HepG2 (cell line): ENCODE measurements around the gene DSCAM. TPM values are rescaled to one million over a fixed set of nuclear protein-coding genes. Genes with fewer than 3 reads are reported as not detected.

Source experiments
- ATAC-seq: fragments of 200-7000 bp; cut with Tn5 transposase; 3 replicates; pipeline ENCODE4 v1.9.1; 2020; ENCODE audit warnings: mild to moderate bottlenecking, moderate library complexity
- BruUV-seq: library from RNA; stranded (reverse); fragments of 400-500 nt; replicated peaks from 2 replicates; lab custom pipeline; 2021; lab: Mats Ljungman, UMichigan
- CTCF ChIA-PET: fragments of 300-600 bp; formaldehyde crosslinking; extraction: SDS; loops from one replicate; lab custom pipeline; 2021; ENCODE audit warnings: low total read pairs, inconsistent platforms, low intra/inter-chr PET ratio; lab: Yijun Ruan, JAX
- POLR2A ChIA-PET: fragments of 350-600 bp; sonication (Branson Sonifier 250); formaldehyde crosslinking; loops from one replicate; lab custom pipeline; 2020; ENCODE audit warnings: antibody characterized with exemption, inconsistent platforms; lab: Yijun Ruan, JAX
- DNase-seq: peaks from one replicate; pipeline ENCODE4 v3.0.0-alpha.2; 2015; ENCODE audit warnings: low spot score
- FAIRE-seq: peaks from 3 replicates; lab custom pipeline; 2011; peaks lifted over from hg19 to GRCh38; lab: Jason Lieb, UNC
- H2AFZ ChIP-seq: one replicate; pipeline ENCODE4 v1.6.1; 2011; ENCODE audit warnings: low read length, inconsistent platforms
- H3K27ac ChIP-seq: fragments of 300-600 bp; 3 replicates; pipeline ENCODE4 v1.8.0; 2011; ENCODE audit warnings: mixed run types, mild to moderate bottlenecking, mixed read lengths, low read length, inconsistent platforms; ENCODE audit not compliant: insufficient read depth; ENCODE audit errors: extremely low read length
- H3K27me3 ChIP-seq, 2 experiments: fragments of 200-600 bp in 1 of 2; 2 replicates in 1 of 2; 3 replicates in 1 of 2; pipeline versions ENCODE4 v1.6.0 to v1.8.0; 2011; ENCODE audit warnings: low read length in 2 of 2, mild to moderate bottlenecking in 2 of 2, moderate library complexity in 2 of 2, inconsistent platforms in 1 of 2; ENCODE audit not compliant: insufficient read depth in 2 of 2, control insufficient read depth in 1 of 2
- H3K36me3 ChIP-seq, 2 experiments: fragments of 200-600 bp in 1 of 2; replicated peaks in 1 of 2; 2 replicates in 1 of 2; 3 replicates in 1 of 2; pipeline versions ENCODE4 v1.5.1 to v1.8.0; 2011; ENCODE audit warnings: low read length in 2 of 2, inconsistent platforms in 1 of 2; ENCODE audit not compliant: insufficient read depth in 2 of 2, control insufficient read depth in 1 of 2
- H3K4me1 ChIP-seq: 2 replicates; pipeline ENCODE4 v1.5.1; 2012; ENCODE audit warnings: low read length, inconsistent platforms; ENCODE audit not compliant: insufficient read depth
- H3K4me2 ChIP-seq: 2 replicates; pipeline ENCODE4 v1.6.0; 2011; ENCODE audit warnings: low read depth, low read length, inconsistent platforms
- H3K4me3 ChIP-seq, 3 experiments: fragments of 200-600 bp in 1 of 3; sonication (generic), shearing (Covaris generic) in 1 of 3; replicated peaks in 1 of 3; 2 replicates each; pipeline ENCODE4 v1.5.1; 2011 to 2016; ENCODE audit warnings: low read length in 3 of 3, inconsistent platforms in 2 of 3, low read depth in 2 of 3, mild to moderate bottlenecking in 2 of 3, control low read depth in 1 of 3, mixed read lengths in 1 of 3; ENCODE audit not compliant: insufficient read depth in 1 of 3
- H3K79me2 ChIP-seq: one replicate; pipeline ENCODE4 v1.6.1; 2011; ENCODE audit warnings: low read length, inconsistent platforms; ENCODE audit not compliant: insufficient read depth
- H3K9ac ChIP-seq: 2 replicates; pipeline ENCODE4 v1.6.0; 2011; ENCODE audit warnings: mild to moderate bottlenecking, low read depth, low read length, inconsistent platforms; ENCODE audit not compliant: insufficient read depth
- H3K9me3 ChIP-seq: 2 replicates; pipeline ENCODE4 v1.5.1; 2012; ENCODE audit warnings: mild to moderate bottlenecking, low read length
- H4K20me1 ChIP-seq: 2 replicates; pipeline ENCODE4 v1.6.0; 2011; ENCODE audit warnings: inconsistent platforms, mild to moderate bottlenecking, low read length, moderate library complexity; ENCODE audit not compliant: insufficient read depth
- ELF1 ChIP-seq: sonication (generic); formaldehyde crosslinking; IDR thresholded peaks from 2 replicates; pipeline ENCODE4 v1.4.0; 2020; ENCODE audit warnings: missing genetic modification reagents
- FOXM1 ChIP-seq: sonication (generic); formaldehyde crosslinking; IDR thresholded peaks from 2 replicates; pipeline ENCODE4 v1.5.0; 2020; ENCODE audit warnings: missing genetic modification reagents
- HNF1B ChIP-seq: sonication (generic); formaldehyde crosslinking; IDR thresholded peaks from 2 replicates; pipeline ENCODE4 v1.5.1; 2020; ENCODE audit warnings: mild to moderate bottlenecking, moderate library complexity, missing genetic modification reagents
- HNF4G ChIP-seq, 2 experiments: sonication (generic) in 1 of 2; formaldehyde crosslinking in 1 of 2; IDR thresholded peaks; 2 replicates each; pipeline versions ENCODE4 v1.4.0 to v1.6.1; 2011 to 2020; ENCODE audit warnings: borderline replicate concordance in 2 of 2, low read depth in 2 of 2, mild to moderate bottlenecking in 2 of 2, low read length in 1 of 2, missing genetic modification reagents in 1 of 2, moderate library complexity in 1 of 2
- IRX3 ChIP-seq: sonication (generic); formaldehyde crosslinking; IDR thresholded peaks from 2 replicates; pipeline ENCODE4 v1.8.1; 2023; ENCODE audit warnings: mild to moderate bottlenecking, low read depth, missing genetic modification reagents, borderline replicate concordance
- NR2F1 ChIP-seq, 2 experiments: fragments of 450-650 bp in 1 of 2; formaldehyde crosslinking in 1 of 2; IDR thresholded peaks; 2 replicates each; pipeline versions ENCODE4 v1.5.0 to v1.6.1; 2016 to 2020; ENCODE audit warnings: mild to moderate bottlenecking in 1 of 2, missing compliant biosample characterization in 1 of 2, missing genetic modification reagents in 1 of 2, moderate library complexity in 1 of 2
- RNF2 ChIP-seq: fragments of 450-650 bp; conservative IDR thresholded peaks from 2 replicates; pipeline ENCODE4 v1.6.1; 2016; ENCODE audit warnings: low read depth
- SMAD3 ChIP-seq: sonication (generic); formaldehyde crosslinking; IDR thresholded peaks from 2 replicates; pipeline ENCODE4 v1.4.0; 2020; ENCODE audit warnings: missing genetic modification reagents
- XRCC5 ChIP-seq: fragments of 200-400 bp; formaldehyde crosslinking; optimal IDR thresholded peaks from 2 replicates; pipeline ENCODE3; 2017; ENCODE audit warnings: mild to moderate bottlenecking, low read length
- ZGPAT ChIP-seq: IDR thresholded peaks from 2 replicates; pipeline ENCODE4 v1.6.1; 2016; ENCODE audit warnings: mild to moderate bottlenecking
- ZNF207 ChIP-seq: fragments of 450-650 bp; IDR thresholded peaks from 2 replicates; pipeline ENCODE4 v1.6.1; 2016; ENCODE audit warnings: antibody characterized with exemption, borderline replicate concordance
- ZNF263 ChIP-seq: sonication (generic); formaldehyde crosslinking; IDR thresholded peaks from 2 replicates; pipeline ENCODE4 v1.4.0; 2020; ENCODE audit warnings: missing genetic modification reagents
- WGBS: methylation state at CpG from one replicate; pipeline ENCODE4 v1.1.6; 2017; ENCODE audit warnings: low lambda C conversion rate; 5-methylcytosine and 5-hydroxymethylcytosine counted together
- in situ Hi-C: cut with HindIII; loops from 2 replicates; pipeline ENCODE4 v1.10.0; 2017; ENCODE audit warnings: low pct_unique_long_range_greater_than_20kb; ENCODE audit not compliant: extremely low pct_ligation_motif_present
- intact Hi-C: fragments of 100-400 bp; cut with micrococcal nuclease; formaldehyde crosslinking; loops from one replicate; pipeline ENCODE4 v1.10.0; 2022; ENCODE audit not compliant: unreplicated experiment
- polyA plus RNA-seq, 8 experiments: library from polyadenylated mRNA; depleted of rRNA in 3 of 8; stranded (reverse) in 7 of 8; unstranded in 1 of 8; fragments of >200 nt; fragmentation: Illumina TruSeq in 4 of 8; extraction: Trizol in 4 of 8; gene quantifications; 2 replicates each; pipeline versions ENCODE4 v1.2.1 to v1.2.3, GENCODE V29; 2011 to 2016; ENCODE audit warnings: low read depth in 4 of 8, missing spikeins in 1 of 8, mixed read lengths in 1 of 8; ENCODE audit not compliant: insufficient read depth in 1 of 8
- total RNA-seq, 5 experiments: library from RNA; depleted of rRNA; stranded (reverse); fragments of >200 nt; fragmentation: Illumina TruSeq; extraction: Trizol; gene quantifications; 2 replicates each; pipeline ENCODE4 v1.2.3, GENCODE V29; 2016; ENCODE audit warnings: low read depth in 1 of 5

Gene DSCAM
- total and polyA plus RNA-seq, 2 of the 13 experiments (the other 11 are each of a cell fraction or from before 2014, with no cell fraction given) = not detected

DNA sequence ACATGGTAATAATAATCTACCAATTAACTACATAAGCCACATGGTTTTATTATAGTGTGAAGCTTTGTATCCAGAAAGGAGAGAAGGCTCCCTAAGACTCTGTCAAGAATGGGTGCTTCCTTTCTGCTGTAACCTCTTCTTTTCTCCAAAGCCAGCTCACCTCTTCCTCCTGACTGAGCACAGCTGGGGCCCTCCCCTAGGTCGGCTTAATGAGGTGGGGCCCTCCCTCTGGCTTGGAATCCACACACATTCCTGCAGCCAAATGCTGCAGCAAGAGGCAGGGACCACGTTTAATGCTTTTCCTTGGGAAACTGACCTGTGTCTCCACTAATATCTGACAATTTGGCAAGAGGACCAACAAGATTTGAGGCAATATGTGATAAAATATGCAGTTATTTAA is 94.8 kb downstream of the DSCAM start:
- H3K79me2 ChIP-seq = no peaks in the 10 kb centered on the region
- H3K4me1 ChIP-seq = no peaks in the 10 kb centered on the region
- CTCF ChIA-PET = no interaction called here
- H3K4me3 ChIP-seq = no peak overlapping the region
- H4K20me1 ChIP-seq = no peaks in the 10 kb centered on the region
- POLR2A ChIA-PET = no interaction called here
- WGBS = 5% methylated on average over 2 of the region's 2 CpGs
- FAIRE-seq (no peak), DNase-seq (no peak), ATAC-seq (no peak)
- intact Hi-C loops = no loop called here
- H3K27ac ChIP-seq = no peak overlapping the region
- BruUV-seq = no TSS peak
- peaks cover 94% of the 10 kb centered on the region for H3K9me3 ChIP-seq
- no peak overlapping the region for H3K9ac ChIP-seq
- no peaks in the 10 kb centered on the region for H3K27me3 ChIP-seq
- no peak overlapping the region for H2AFZ ChIP-seq
- TF ChIP-seq HNF1B = no peak
- TF ChIP-seq SMAD3 (CRISPR knock-in tag) = no peak
- no peak for TF ChIP-seq ELF1
- TF ChIP-seq HNF4G (IDR thresholded peaks at IDR 0.05; ENCODE audit: borderline replicate concordance, low read depth, low read length) = no peak
- TF ChIP-seq HNF4G (CRISPR knock-in tag; IDR thresholded peaks at IDR 0.05; ENCODE audit: borderline replicate concordance, low read depth) = no peak
- TF ChIP-seq ZNF207 = no peak
- TF ChIP-seq NR2F1 (CRISPR knock-in tag; IDR thresholded peaks at IDR 0.05) = no peak
- no peak for TF ChIP-seq ZNF263 (CRISPR knock-in tag)
- TF ChIP-seq XRCC5 = no peak
- no peak for TF ChIP-seq FOXM1 (CRISPR knock-in tag)
- TF ChIP-seq RNF2 = no peak
- TF ChIP-seq ZGPAT (CRISPR knock-in tag) = no peak
- no peak for TF ChIP-seq IRX3
- no peaks in the 10 kb centered on the region for H3K36me3 ChIP-seq
- H3K4me2 ChIP-seq = no peak overlapping the region
- in situ Hi-C loops = no loop called here
